PC-3 (cell line): ENCODE measurements around the gene HSD17B3. TPM values are rescaled to one million over a fixed set of nuclear protein-coding genes. Genes with fewer than 3 reads are reported as not detected.

ENCODE experiments used
- ATAC-seq: fragments of 200-7000 bp; cut with Tn5 transposase; 2 replicates; pipeline ENCODE4 v1.9.1; 2020; ENCODE audit warnings: mild to moderate bottlenecking, moderate library complexity
- BruUV-seq: library from RNA; stranded (reverse); fragments of 400-500 nt; replicated peaks from 2 replicates; lab custom pipeline; 2021; lab: Mats Ljungman, UMichigan
- CTCF ChIA-PET: fragments of 300-600 bp; sonication (Branson Sonifier 250); formaldehyde crosslinking; loops from one replicate; lab custom pipeline; 2022; ENCODE audit warnings: antibody characterized with exemption; lab: Charles Lee
- POLR2A ChIA-PET: fragments of 300-600 bp; sonication (Branson Sonifier 250); formaldehyde crosslinking; loops from one replicate; lab custom pipeline; 2022; ENCODE audit warnings: antibody characterized with exemption; ENCODE audit not compliant: unreplicated experiment; lab: Charles Lee
- DNase-seq: peaks from one replicate; pipeline ENCODE4 v3.0.0-alpha.2; 2015
- H2AFZ ChIP-seq: fragments of 300-600 bp; sonication (generic); 2 replicates; pipeline ENCODE4 v1.6.0; 2016; ENCODE audit warnings: antibody characterized with exemption, low read length
- H3F3A ChIP-seq: fragments of 300-600 bp; sonication (generic); one replicate; pipeline ENCODE4 v1.6.0; 2017; ENCODE audit warnings: antibody characterized with exemption, low read length, control low read depth, mild to moderate bottlenecking; ENCODE audit not compliant: unreplicated experiment
- H3K27ac ChIP-seq: fragments of 300-600 bp; sonication (generic); 2 replicates; pipeline ENCODE4 v1.5.1; 2016; ENCODE audit warnings: mild to moderate bottlenecking, low read length
- H3K27me3 ChIP-seq: fragments of 300-600 bp; sonication (generic); 2 replicates; pipeline ENCODE4 v1.6.1; 2016; ENCODE audit warnings: low read length, mixed read lengths
- H3K36me3 ChIP-seq: fragments of 300-600 bp; sonication (generic); 2 replicates; pipeline ENCODE4 v1.6.1; 2016; ENCODE audit warnings: low read depth, mixed run types, low read length, mixed read lengths
- H3K4me1 ChIP-seq: fragments of 300-600 bp; sonication (generic); 2 replicates; pipeline ENCODE4 v1.5.1; 2016; ENCODE audit warnings: low read length; ENCODE audit not compliant: insufficient read depth
- H3K4me2 ChIP-seq: fragments of 300-600 bp; sonication (generic); 2 replicates; pipeline ENCODE4 v1.6.0; 2016; ENCODE audit warnings: low read length
- H3K4me3 ChIP-seq: fragments of 300-600 bp; sonication (generic); 2 replicates; pipeline ENCODE4 v1.5.1; 2016; ENCODE audit warnings: mild to moderate bottlenecking, low read length, mixed read lengths
- H3K79me2 ChIP-seq: fragments of 300-600 bp; sonication (generic); 2 replicates; pipeline ENCODE4 v1.6.1; 2017; ENCODE audit warnings: low read length, mixed read lengths
- H3K9ac ChIP-seq: fragments of 300-600 bp; sonication (generic); 2 replicates; pipeline ENCODE4 v1.6.0; 2016; ENCODE audit warnings: mild to moderate bottlenecking, low read length
- H3K9me2 ChIP-seq: fragments of 300-600 bp; sonication (generic); replicated peaks from 2 replicates; pipeline ENCODE4 v1.6.1; 2016; ENCODE audit warnings: mixed run types, low read length, mixed read lengths
- H3K9me3 ChIP-seq: fragments of 300-600 bp; sonication (generic); 2 replicates; pipeline ENCODE4 v1.6.1; 2016; ENCODE audit warnings: low read length, mixed read lengths
- H4K20me1 ChIP-seq: fragments of 300-600 bp; sonication (generic); 2 replicates; pipeline ENCODE4 v1.6.1; 2016; ENCODE audit warnings: low read length, mixed read lengths
- CTCF ChIP-seq: fragments of 300-600 bp; sonication (generic); conservative IDR thresholded peaks from 2 replicates; pipeline ENCODE4 v1.5.1; 2017; ENCODE audit warnings: antibody characterized with exemption, low read depth, mild to moderate bottlenecking, low read length
- EZH2 ChIP-seq: fragments of 300-600 bp; sonication (generic); IDR thresholded peaks from one replicate; pipeline ENCODE4 v1.6.1; 2017; ENCODE audit warnings: antibody characterized with exemption, mild to moderate bottlenecking, low read length; ENCODE audit not compliant: unreplicated experiment
- EZH2phosphoT487 ChIP-seq: fragments of 300-600 bp; sonication (generic); IDR thresholded peaks from 2 replicates; pipeline ENCODE4 v1.6.1; 2018; ENCODE audit warnings: mild to moderate bottlenecking, antibody characterized with exemption, low read length, borderline replicate concordance
- intact Hi-C: fragments of 100-400 bp; cut with micrococcal nuclease; formaldehyde crosslinking; loops from 2 replicates; pipeline ENCODE4 v1.9.0; 2023
- total RNA-seq: library from RNA; depleted of rRNA; stranded (reverse); fragments of >200 nt; gene quantifications from 2 replicates; pipeline ENCODE4 v1.2.3, GENCODE V29; 2014

HSD17B3 gene
- total RNA-seq, 1 experiment from 2014 or later: 0.26 TPM

GRCh38 chr9:96293498-96294158, 8.3 kb downstream of the HSD17B3 start:
- peak overlapping the region; percentile 17; the same call in 1 of the 2 replicates for H3K4me2 ChIP-seq
- no peak for ATAC-seq
- CTCF ChIA-PET: interaction anchor here (0.7 kb wide), 1 partner anchor 381 kb away, joined by 3 read pairs; no protein-coding TSS in a partner anchor

GRCh38 chr9:96289392-96289791, 12.6 kb downstream of the HSD17B3 start:
- TF ChIP-seq EZH2phosphoT487: no peak
- TF ChIP-seq EZH2: no peak
- no peak for TF ChIP-seq CTCF
- intact Hi-C loops: no loop called here
- no peaks in the 10 kb centered on the region for H3K9me3 ChIP-seq
- H3K9me2 ChIP-seq: no peaks in the 10 kb centered on the region
- H3K27ac ChIP-seq: no peak overlapping the region
- DNase-seq (no peak), ATAC-seq (no peak)
- no peak overlapping the region for H2AFZ ChIP-seq
- no peak overlapping the region for H3K9ac ChIP-seq
- no TSS peak for BruUV-seq
- H3K4me3 ChIP-seq: no peak overlapping the region
- ChIA-PET POLR2A (no interaction called here), CTCF (no interaction called here)
- peaks cover 10% of the 10 kb centered on the region; the same call in 1 of the 2 replicates for H3K4me1 ChIP-seq
- H3F3A ChIP-seq: no peaks in the 10 kb centered on the region
- H4K20me1 ChIP-seq: no peaks in the 10 kb centered on the region
- no peaks in the 10 kb centered on the region for H3K27me3 ChIP-seq
- no peaks in the 10 kb centered on the region for H3K79me2 ChIP-seq
- no peaks in the 10 kb centered on the region for H3K36me3 ChIP-seq
- no peak overlapping the region for H3K4me2 ChIP-seq

More at GRCh38 chr9:96293498-96294158, 8.3 kb downstream of the HSD17B3 start:
- Histone ChIP-seq H3K9me2 (no peaks in the 10 kb centered on the region), H3K27ac (no peak overlapping the region), H3K4me1 (peaks cover 10% of the 10 kb centered on the region; the same call in 1 of the 2 replicates), H3K36me3 (no peaks in the 10 kb centered on the region), H2AFZ (no peak overlapping the region), H3K27me3 (no peaks in the 10 kb centered on the region), H3K79me2 (no peaks in the 10 kb centered on the region), H3K4me3 (no peak overlapping the region), H3F3A (no peaks in the 10 kb centered on the region), H3K9me3 (no peaks in the 10 kb centered on the region), H3K9ac (no peak overlapping the region), H4K20me1 (no peaks in the 10 kb centered on the region)
- DNase-seq: peak; percentile 49
- no TSS peak for BruUV-seq
- POLR2A ChIA-PET: interaction anchor here (0.6 kb wide), 1 partner anchor 1149 kb away, joined by 5 read pairs; no protein-coding TSS in a partner anchor
- intact Hi-C loops: no loop called here
- TF ChIP-seq CTCF: no peak
- TF ChIP-seq EZH2phosphoT487: no peak
- no peak for TF ChIP-seq EZH2

- H3K4me2 ChIP-seq: no peak overlapping the region
- no peak overlapping the region for H2AFZ ChIP-seq
- BruUV-seq: no TSS peak
- no peaks in the 10 kb centered on the region for H3K27me3 ChIP-seq
- no peak overlapping the region for H3K9ac ChIP-seq
- no peaks in the 10 kb centered on the region for H3K9me2 ChIP-seq
- no peaks in the 10 kb centered on the region for H3K79me2 ChIP-seq
- no peaks in the 10 kb centered on the region for H3K4me1 ChIP-seq
- no peaks in the 10 kb centered on the region for H4K20me1 ChIP-seq
- DNase-seq (no peak), ATAC-seq (no peak)
- no peaks in the 10 kb centered on the region for H3K36me3 ChIP-seq
- no peaks in the 10 kb centered on the region for H3K9me3 ChIP-seq
- no peak overlapping the region for H3K27ac ChIP-seq
- H3F3A ChIP-seq: no peaks in the 10 kb centered on the region
- CTCF ChIA-PET: no interaction called here
- POLR2A ChIA-PET: no interaction called here
- TF ChIP-seq EZH2 (no peak), EZH2phosphoT487 (no peak), CTCF (no peak)
- intact Hi-C loops: no loop called here
- H3K4me3 ChIP-seq: no peak overlapping the region
These were observed 20.3 kb downstream of the HSD17B3 start for GRCh38 chr9:96281641-96282040.
